ENCODE data around the gene EPHA7. TPM values are rescaled to one million over a fixed set of nuclear protein-coding genes. Genes with fewer than 3 reads are reported as not detected.

The EPHA7 gene
- total RNA-seq, 2 experiments from 2014 or later = not detected

- Histone ChIP-seq H3K79me2 (ENCODE audit: insufficient read depth, low read depth, low read length) (no peaks in the 10 kb centered on the region), H2AFZ (ENCODE audit: low read length) (no peak overlapping the region), H3K9me3 (ENCODE audit: low read length) (no peaks in the 10 kb centered on the region), H3K9me2 (ENCODE audit: insufficient read depth, low read length) (no peaks in the 10 kb centered on the region), H3K4me3 (ENCODE audit: low read depth, low read length, poor library complexity, severe bottlenecking) (no peak overlapping the region), H3K4me2 (ENCODE audit: low read length) (no peak overlapping the region), H3K36me3 (ENCODE audit: insufficient read depth, low read length) (no peaks in the 10 kb centered on the region), H4K20me1 (ENCODE audit: insufficient read depth, low read length) (no peaks in the 10 kb centered on the region), H3K27ac (ENCODE audit: low read depth, low read length, poor library complexity, severe bottlenecking) (no peak overlapping the region), H3K4me1 (ENCODE audit: insufficient read depth, low read length, poor library complexity, severe bottlenecking) (no peaks in the 10 kb centered on the region)
- BruUV-seq (replicated peaks) = no TSS peak
- POLR2A ChIA-PET = interaction anchor here (0.6 kb wide), 1 partner anchor 1938 kb away, joined by 3 read pairs; no protein-coding TSS in a partner anchor
- intact Hi-C loops (cut with micrococcal nuclease; ENCODE audit: unreplicated experiment) = no loop called here
- CTCF ChIA-PET (ENCODE audit: unreplicated experiment) = no interaction called here
- no peak for DNase-seq (ENCODE audit: low spot score)
- TF ChIP-seq, protein P1, sequence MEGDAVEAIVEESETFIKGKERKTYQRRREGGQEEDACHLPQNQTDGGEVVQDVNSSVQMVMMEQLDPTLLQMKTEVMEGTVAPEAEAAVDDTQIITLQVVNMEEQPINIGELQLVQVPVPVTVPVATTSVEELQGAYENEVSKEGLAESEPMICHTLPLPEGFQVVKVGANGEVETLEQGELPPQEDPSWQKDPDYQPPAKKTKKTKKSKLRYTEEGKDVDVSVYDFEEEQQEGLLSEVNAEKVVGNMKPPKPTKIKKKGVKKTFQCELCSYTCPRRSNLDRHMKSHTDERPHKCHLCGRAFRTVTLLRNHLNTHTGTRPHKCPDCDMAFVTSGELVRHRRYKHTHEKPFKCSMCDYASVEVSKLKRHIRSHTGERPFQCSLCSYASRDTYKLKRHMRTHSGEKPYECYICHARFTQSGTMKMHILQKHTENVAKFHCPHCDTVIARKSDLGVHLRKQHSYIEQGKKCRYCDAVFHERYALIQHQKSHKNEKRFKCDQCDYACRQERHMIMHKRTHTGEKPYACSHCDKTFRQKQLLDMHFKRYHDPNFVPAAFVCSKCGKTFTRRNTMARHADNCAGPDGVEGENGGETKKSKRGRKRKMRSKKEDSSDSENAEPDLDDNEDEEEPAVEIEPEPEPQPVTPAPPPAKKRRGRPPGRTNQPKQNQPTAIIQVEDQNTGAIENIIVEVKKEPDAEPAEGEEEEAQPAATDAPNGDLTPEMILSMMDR (conservative IDR thresholded peaks at IDR 0.05; ENCODE audit: low read length) = no peak
- TF ChIP-seq EZH2phosphoT487 (IDR thresholded peaks at IDR 0.05; ENCODE audit: borderline replicate concordance, low read depth, low read length) = no peak
Observed at GRCh38 chr6:93412452-93412851, 6.9 kb downstream of the EPHA7 start.

- intact Hi-C loops (cut with micrococcal nuclease; ENCODE audit: unreplicated experiment) = no loop called here
- H3K9me2 ChIP-seq (ENCODE audit: insufficient read depth, low read length) = no peaks in the 10 kb centered on the region
- no peaks in the 10 kb centered on the region for H4K20me1 ChIP-seq (ENCODE audit: insufficient read depth, low read length)
- ChIA-PET CTCF (ENCODE audit: unreplicated experiment) (no interaction called here), POLR2A (interaction anchor here (0.7 kb wide), 1 partner anchor 249 kb away, joined by 4 read pairs; no protein-coding TSS in a partner anchor)
- no peaks in the 10 kb centered on the region for H3K9me3 ChIP-seq (ENCODE audit: low read length)
- H3K36me3 ChIP-seq (ENCODE audit: insufficient read depth, low read length) = no peaks in the 10 kb centered on the region
- H3K4me2 ChIP-seq (ENCODE audit: low read length) = no peak overlapping the region
- BruUV-seq (replicated peaks) = no TSS peak
- no peaks in the 10 kb centered on the region for H3K79me2 ChIP-seq (ENCODE audit: insufficient read depth, low read depth, low read length)
- H2AFZ ChIP-seq (ENCODE audit: low read length) = no peak overlapping the region
- H3K4me1 ChIP-seq (ENCODE audit: insufficient read depth, low read length, poor library complexity, severe bottlenecking) = no peaks in the 10 kb centered on the region
- DNase-seq (ENCODE audit: low spot score) = no peak
- H3K27ac ChIP-seq (ENCODE audit: low read depth, low read length, poor library complexity, severe bottlenecking) = no peak overlapping the region
- H3K4me3 ChIP-seq (ENCODE audit: low read depth, low read length, poor library complexity, severe bottlenecking) = no peak overlapping the region
- TF ChIP-seq, protein P1 (conservative IDR thresholded peaks at IDR 0.05; ENCODE audit: low read length) = no peak
- no peak for TF ChIP-seq EZH2phosphoT487 (IDR thresholded peaks at IDR 0.05; ENCODE audit: borderline replicate concordance, low read depth, low read length)
Observed at GRCh38 chr6:93407186-93407585, 12.2 kb downstream of the EPHA7 start.

GRCh38 chr6:93403390-93403789 is 16.0 kb downstream of the EPHA7 start:
- Histone ChIP-seq H3K79me2 (ENCODE audit: insufficient read depth, low read depth, low read length) (no peaks in the 10 kb centered on the region), H3K9me2 (ENCODE audit: insufficient read depth, low read length) (no peaks in the 10 kb centered on the region), H3K4me3 (ENCODE audit: low read depth, low read length, poor library complexity, severe bottlenecking) (no peak overlapping the region), H3K4me1 (ENCODE audit: insufficient read depth, low read length, poor library complexity, severe bottlenecking) (no peaks in the 10 kb centered on the region), H2AFZ (ENCODE audit: low read length) (no peak overlapping the region), H3K36me3 (ENCODE audit: insufficient read depth, low read length) (no peaks in the 10 kb centered on the region), H3K9me3 (ENCODE audit: low read length) (no peaks in the 10 kb centered on the region), H4K20me1 (ENCODE audit: insufficient read depth, low read length) (no peaks in the 10 kb centered on the region), H3K27ac (ENCODE audit: low read depth, low read length, poor library complexity, severe bottlenecking) (no peak overlapping the region), H3K4me2 (ENCODE audit: low read length) (no peak overlapping the region)
- BruUV-seq (replicated peaks) = no TSS peak
- TF ChIP-seq EZH2phosphoT487 (IDR thresholded peaks at IDR 0.05; ENCODE audit: borderline replicate concordance, low read depth, low read length) = no peak
- TF ChIP-seq, protein P1 (conservative IDR thresholded peaks at IDR 0.05; ENCODE audit: low read length) = no peak
- ChIA-PET POLR2A (interaction anchor here (1.3 kb wide), 1 partner anchor 10 kb away, joined by 5 read pairs; no protein-coding TSS in a partner anchor), CTCF (ENCODE audit: unreplicated experiment) (no interaction called here)
- no peak for DNase-seq (ENCODE audit: low spot score)
- intact Hi-C loops (cut with micrococcal nuclease; ENCODE audit: unreplicated experiment) = no loop called here

Measured in OCI-LY7 (cell line).